ENCODE measurements around the gene PIM1.
"Not testable (repeated sequence)": the region's sequence is repeated elsewhere in the genome, so short reads cannot be mapped to it uniquely, and the experiment has no call there.

The PIM1 gene

GRCh38 chr6:37171201-37171969, 1.4 kb downstream of the PIM1 start:
- DNase-seq (ENCODE audit: low spot score), result peak; percentile 35

GRCh38 chr6:37171970-37172812, 2.2 kb downstream of the PIM1 start:
- peak; percentile 84 for DNase-seq (ENCODE audit: low spot score)

GRCh38 chr6:37172912-37173492, 3.0 kb downstream of the PIM1 start:
- no peak for DNase-seq (ENCODE audit: low spot score)

- DNase-seq (ENCODE audit: low spot score), result no peak
Measured at GRCh38 chr6:37173493-37174195, 3.7 kb downstream of the PIM1 start.

DNA sequence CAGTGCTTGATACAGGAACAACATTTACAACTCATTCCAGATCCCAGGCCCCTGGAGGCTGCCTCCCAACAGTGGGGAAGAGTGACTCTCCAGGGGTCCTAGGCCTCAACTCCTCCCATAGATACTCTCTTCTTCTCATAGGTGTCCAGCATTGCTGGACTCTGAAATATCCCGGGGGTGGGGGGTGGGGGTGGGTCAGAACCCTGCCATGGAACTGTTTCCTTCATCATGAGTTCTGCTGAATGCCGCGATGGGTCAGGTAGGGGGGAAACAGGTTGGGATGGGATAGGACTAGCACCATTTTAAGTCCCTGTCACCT, 4.2 kb downstream of the PIM1 start:
- DNase-seq (ENCODE audit: low spot score), result no peak

DNA sequence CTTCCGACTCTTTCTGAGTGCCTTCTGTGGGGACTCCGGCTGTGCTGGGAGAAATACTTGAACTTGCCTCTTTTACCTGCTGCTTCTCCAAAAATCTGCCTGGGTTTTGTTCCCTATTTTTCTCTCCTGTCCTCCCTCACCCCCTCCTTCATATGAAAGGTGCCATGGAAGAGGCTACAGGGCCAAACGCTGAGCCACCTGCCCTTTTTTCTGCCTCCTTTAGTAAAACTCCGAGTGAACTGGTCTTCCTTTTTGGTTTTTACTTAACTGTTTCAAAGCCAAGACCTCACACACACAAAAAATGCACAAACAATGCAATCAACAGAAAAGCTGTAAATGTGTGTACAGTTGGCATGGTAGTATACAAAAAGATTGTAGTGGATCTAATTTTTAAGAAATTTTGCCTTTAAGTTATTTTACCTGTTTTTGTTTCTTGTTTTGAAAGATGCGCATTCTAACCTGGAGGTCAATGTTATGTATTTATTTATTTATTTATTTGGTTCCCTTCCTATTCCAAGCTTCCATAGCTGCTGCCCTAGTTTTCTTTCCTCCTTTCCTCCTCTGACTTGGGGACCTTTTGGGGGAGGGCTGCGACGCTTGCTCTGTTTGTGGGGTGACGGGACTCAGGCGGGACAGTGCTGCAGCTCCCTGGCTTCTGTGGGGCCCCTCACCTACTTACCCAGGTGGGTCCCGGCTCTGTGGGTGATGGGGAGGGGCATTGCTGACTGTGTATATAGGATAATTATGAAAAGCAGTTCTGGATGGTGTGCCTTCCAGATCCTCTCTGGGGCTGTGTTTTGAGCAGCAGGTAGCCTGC, 4.8 kb downstream of the PIM1 start:
- DNase-seq (ENCODE audit: low spot score), result no peak

- no peak for DNase-seq (ENCODE audit: low spot score)
Measured at GRCh38 chr6:37175332-37176267, 5.6 kb downstream of the PIM1 start.

DNA sequence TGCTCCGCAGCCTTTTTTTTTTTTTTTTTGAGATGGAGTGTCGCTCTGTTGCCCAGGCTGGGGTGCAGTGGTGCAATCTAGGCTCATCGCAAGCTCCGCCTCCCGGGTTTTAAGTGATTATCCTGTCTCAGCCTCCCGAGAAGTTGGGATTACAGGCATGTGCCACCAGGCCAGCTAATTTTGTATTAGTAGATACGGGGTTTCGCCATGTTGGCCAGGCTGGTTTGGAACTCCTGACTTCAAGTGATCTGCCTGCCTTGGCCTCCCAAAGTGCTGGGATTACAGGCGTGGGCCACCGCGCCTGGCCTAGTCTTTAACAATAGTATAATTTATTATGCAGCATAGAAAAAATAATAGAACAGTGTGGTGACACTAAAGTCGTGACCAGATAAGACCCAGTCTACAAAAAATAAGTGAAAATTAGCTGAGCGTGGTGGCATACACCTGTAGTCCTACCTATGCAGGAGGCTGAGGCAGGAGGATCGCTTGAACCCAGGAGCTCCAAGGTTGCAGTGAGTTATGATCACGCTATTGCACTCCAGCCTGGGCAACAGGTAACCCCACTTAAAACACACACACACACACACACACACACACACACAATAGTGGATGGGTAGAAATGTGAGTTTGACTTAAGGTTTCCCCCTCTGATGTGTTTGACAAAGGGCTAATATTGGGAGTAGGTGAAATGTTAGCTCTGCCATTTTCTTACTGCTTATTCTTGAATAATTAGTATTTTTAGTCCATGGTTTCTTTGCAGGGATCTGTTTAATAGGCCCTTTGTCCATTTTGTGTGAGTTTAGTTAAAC, 6.5 kb downstream of the PIM1 start:
- no peak for DNase-seq (ENCODE audit: low spot score)

DNA sequence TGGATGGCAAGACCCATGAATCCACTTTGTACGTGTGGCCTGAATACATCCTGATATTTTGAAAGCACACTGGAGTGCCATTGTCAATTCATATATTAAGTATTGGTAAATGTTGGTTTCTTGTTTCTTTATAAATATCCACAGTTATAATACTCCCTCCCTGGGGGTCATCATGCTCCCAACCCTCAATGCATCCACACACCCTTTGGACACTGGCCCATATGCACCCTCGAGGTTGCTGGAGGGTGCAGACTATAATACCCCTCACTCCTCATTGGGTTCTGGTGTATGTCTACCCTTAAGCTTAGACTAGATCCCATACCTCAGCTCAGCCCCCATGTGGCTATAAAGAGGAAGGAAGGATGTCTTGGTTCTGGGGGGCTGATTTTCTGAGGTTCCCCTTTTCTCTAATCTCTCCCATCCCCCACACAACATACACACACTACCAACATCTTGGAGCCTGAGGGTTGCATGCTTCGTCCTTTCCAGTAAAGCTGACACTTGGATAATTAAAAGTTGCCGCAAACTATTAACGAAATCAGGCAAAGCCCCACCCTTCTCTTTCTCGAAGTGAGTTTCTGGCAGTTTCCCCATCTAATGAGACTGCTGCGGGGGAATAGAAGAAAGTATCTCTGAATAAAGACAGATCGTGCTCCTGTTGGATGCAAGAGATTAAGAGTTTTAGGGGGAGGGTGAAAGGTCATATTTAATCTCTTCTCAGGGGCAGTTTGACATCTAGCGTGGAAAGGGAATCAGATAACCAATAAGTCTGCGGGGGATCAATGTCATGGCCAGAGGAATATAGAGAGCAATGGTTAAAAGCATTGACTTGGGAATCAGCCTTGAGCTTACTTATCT, 7.4 kb downstream of the PIM1 start:
- no peak for DNase-seq (ENCODE audit: low spot score)

DNA sequence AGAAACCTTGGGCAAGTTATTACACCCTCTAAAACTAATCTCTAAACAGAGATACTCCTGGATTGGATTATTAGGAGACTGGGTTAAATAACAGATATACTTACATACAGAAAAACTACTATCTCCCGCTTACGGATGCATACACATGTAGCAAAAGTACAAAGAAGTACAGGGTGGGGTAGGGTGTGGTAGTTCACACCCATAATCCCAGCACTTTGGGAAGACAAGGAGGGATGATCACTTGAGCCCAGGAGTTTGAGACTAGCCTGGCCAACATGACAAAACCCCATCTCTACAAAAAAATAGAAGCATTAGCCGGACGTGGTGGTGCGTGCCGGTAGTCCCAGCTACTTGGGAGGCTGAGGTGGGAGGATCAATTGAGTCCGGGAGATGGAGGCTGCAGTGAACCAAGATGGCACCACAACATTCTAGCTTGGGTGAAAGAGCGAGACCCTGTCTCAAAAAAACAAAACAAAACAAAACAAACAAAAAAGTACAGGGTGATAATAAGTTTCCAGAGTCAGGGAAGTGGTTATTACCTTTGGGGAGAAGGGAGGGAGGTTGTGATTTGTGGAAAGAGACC, 8.1 kb downstream of the PIM1 start:
- DNase-seq (ENCODE audit: low spot score), result no peak

DNA sequence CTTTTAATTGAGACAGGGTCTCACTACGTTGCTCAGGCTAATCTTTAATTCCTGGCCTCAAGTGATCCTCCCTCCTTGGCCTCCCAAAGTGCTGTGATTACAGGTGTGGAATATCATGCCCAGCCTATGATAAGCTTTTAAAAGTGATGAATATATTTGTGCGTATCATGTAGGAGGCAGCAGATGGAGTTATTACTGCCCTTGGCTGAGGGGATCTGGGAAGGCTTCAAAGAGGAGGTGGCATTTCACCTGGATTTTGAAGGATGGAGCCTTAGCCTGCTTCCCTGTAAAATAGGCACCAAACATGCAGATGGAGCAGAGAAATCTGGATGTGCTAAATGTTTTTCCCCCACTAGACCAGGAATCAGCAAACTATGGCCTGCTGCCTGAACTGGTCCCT, 10.1 kb downstream of the PIM1 start:
- no peak for DNase-seq (ENCODE audit: low spot score)

DNA sequence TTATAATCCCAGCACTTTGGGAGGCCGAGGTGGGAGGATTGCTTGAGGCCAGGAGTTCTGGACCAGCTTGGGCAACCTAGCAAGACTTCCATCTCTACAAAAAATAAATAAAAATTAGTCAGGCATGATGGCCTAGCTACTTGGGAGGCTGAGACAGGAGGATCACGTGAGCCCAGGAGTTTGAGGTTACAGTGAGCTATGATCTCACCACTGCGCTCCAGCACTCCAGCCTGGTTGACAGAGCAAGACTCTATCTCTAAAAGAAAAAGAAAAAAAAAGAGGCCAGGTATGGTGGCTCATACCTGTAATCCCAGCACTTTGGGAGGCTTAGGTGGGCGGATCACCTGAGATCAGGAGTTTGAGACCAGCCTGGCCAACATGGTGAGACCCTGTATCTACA, 10.7 kb downstream of the PIM1 start:
- not testable (repeated sequence) for DNase-seq (ENCODE audit: low spot score)

GRCh38 chr6:37182736-37183590, 13.0 kb downstream of the PIM1 start:
- no peak for DNase-seq (ENCODE audit: low spot score)

DNA sequence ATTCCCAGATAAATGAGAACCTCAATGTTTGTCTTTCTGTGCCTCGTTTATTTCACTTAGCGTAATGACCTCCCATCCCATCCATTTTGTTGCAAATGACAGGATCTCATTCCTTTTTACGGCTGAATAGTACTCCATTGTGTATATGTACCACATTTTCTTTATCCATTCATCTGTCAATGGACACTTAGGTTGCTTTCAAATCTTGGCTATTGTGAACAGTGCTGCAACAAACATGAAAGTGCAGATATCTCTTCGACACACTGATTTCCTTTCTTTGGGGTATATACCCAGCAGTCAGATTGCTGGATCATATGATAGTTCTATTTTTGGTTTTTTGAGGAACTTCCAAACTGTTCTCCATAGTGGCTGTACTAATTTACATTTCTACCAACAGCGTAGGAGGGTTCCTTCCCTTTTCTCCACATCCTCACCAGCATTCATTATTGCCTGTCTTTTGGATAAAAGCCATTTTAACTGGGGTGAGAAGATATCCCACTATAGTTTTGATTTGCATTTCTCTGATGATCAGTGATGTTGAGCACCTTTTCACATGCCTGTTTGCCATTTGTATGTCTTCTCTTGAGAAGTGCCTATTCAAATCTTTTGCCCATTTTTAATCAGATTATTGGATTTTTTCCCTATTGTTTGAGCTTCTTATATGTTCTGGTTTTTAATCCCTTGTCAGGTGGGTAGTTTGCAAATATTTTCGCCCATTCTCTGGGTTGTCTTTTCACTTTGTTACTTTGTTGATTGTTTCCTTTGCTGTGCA, 16.2 kb downstream of the PIM1 start:
- DNase-seq (ENCODE audit: low spot score), result not testable (repeated sequence)

DNA sequence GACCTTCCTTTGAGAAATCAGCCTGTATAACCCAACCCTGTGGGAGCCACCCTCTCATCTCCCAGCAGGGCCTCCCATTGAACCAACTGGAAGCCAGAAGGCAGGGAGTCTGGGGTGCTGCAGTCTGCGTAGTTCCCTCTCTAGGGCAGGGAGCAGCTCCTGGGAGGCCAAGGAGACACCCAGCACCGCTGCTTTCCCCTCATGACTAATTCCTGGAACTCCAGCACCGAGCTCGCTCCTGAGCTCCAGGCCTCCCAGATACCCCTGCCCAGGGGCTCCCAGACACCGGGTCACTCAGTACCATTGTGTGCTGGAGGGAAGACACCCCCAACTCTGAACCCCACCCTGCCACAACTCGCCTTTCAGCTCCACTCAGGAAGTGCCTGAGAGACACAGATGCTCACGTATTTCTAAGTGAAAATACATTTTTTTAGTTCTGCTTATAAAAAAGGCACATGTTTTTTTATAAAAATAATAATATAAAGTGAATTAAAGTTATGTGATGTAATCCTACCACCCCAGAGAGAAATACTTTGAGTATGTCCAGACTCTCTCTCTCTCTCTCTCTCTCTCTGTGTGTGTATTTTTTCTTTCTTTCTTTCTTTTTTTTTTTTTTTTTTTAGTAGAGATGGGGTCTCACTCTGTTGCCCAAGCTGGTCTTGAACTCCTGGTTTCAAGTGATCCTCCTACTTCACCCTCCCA, 17.5 kb downstream of the PIM1 start:
- DNase-seq (ENCODE audit: low spot score), result no peak

GRCh38 chr6:37188962-37189510, 19.1 kb downstream of the PIM1 start:
- DNase-seq (ENCODE audit: low spot score), result no peak

Measured in AG08395 (cell line).